K562 (cell line): Measurements from ENCODE around the gene ZDHHC3. TPM values are rescaled to one million over a fixed set of nuclear protein-coding genes. Genes with fewer than 3 reads are reported as not detected.

ENCODE experiments used
- ATAC-seq: fragments of 200-7000 bp; cut with Tn5 transposase; 3 replicates; pipeline ENCODE4 v1.9.1; 2020; ENCODE audit warnings: moderate library complexity
- BruUV-seq: library from RNA; stranded (reverse); fragments of 400-500 nt; replicated peaks from 2 replicates; lab custom pipeline; 2021; lab: Mats Ljungman, UMichigan
- CTCF ChIA-PET: fragments of 300-600 bp; formaldehyde crosslinking; extraction: SDS; loops from one replicate; lab custom pipeline; 2021; ENCODE audit warnings: low intra/inter-chr PET ratio; lab: Yijun Ruan, JAX
- POLR2A ChIA-PET: fragments of 300-600, 350-650 bp; sonication (Branson Sonifier 250); formaldehyde crosslinking; extraction: SDS; loops from one replicate; lab custom pipeline; 2021; ENCODE audit warnings: antibody characterized with exemption, inconsistent platforms; lab: Yijun Ruan, JAX
- DNase-seq, 4 experiments: peaks; one replicate each; pipeline versions ENCODE4 v3.0.0 to v3.0.0-alpha.2; 2011 to 2018; ENCODE audit warnings: low spot score in 3 of 4, mixed read lengths in 3 of 4; ENCODE audit errors: extremely low read depth in 1 of 4
- FAIRE-seq: peaks from 2 replicates; lab custom pipeline; 2011; peaks lifted over from hg19 to GRCh38; lab: Jason Lieb, UNC
- H2AFZ ChIP-seq: 2 replicates; pipeline ENCODE4 v1.6.0; 2011; ENCODE audit warnings: low read depth, low read length, control low read depth, inconsistent platforms
- H3K27ac ChIP-seq: fragments of 200-600 bp; 3 replicates; pipeline ENCODE4 v1.8.0; 2011; ENCODE audit warnings: low read depth, mild to moderate bottlenecking, control low read depth, inconsistent platforms, low read length, moderate library complexity, mixed read lengths; ENCODE audit errors: extremely low read depth
- H3K27me3 ChIP-seq, 2 experiments: fragments of 300-600 bp in 1 of 2; 2 replicates in 1 of 2; 3 replicates in 1 of 2; pipeline versions ENCODE4 v1.6.0 to v1.8.0; 2011; ENCODE audit warnings: inconsistent platforms in 2 of 2, low read length in 2 of 2, mild to moderate bottlenecking in 1 of 2, mixed read lengths in 1 of 2, moderate library complexity in 1 of 2; ENCODE audit not compliant: control insufficient read depth in 2 of 2, insufficient read depth in 2 of 2
- H3K36me3 ChIP-seq: fragments of 300-600 bp; 3 replicates; pipeline ENCODE4 v1.8.0; 2011; ENCODE audit warnings: mild to moderate bottlenecking, low read length, inconsistent platforms; ENCODE audit not compliant: control insufficient read depth, insufficient read depth
- H3K4me1 ChIP-seq, 2 experiments: fragments of 200-600 bp in 1 of 2; replicated peaks in 1 of 2; 2 replicates in 1 of 2; 3 replicates in 1 of 2; pipeline versions ENCODE4 v1.5.1 to v1.8.0; 2011; ENCODE audit warnings: inconsistent platforms in 2 of 2, low read length in 2 of 2, mild to moderate bottlenecking in 1 of 2, mixed read lengths in 1 of 2, moderate library complexity in 1 of 2; ENCODE audit not compliant: control insufficient read depth in 2 of 2, insufficient read depth in 2 of 2
- H3K4me2 ChIP-seq: 2 replicates; pipeline ENCODE4 v1.6.1; 2011; ENCODE audit warnings: low read length, control low read depth, inconsistent platforms, mixed read lengths; ENCODE audit not compliant: insufficient read depth
- H3K4me3 ChIP-seq: fragments of 200-600 bp; sonication (generic), shearing (Covaris generic); 2 replicates; pipeline ENCODE4 v1.5.1; 2016; ENCODE audit warnings: control low read depth, inconsistent platforms
- H3K79me2 ChIP-seq: fragments of 200-600 bp; 3 replicates; pipeline ENCODE4 v1.8.0; 2011; ENCODE audit warnings: low read length, inconsistent platforms; ENCODE audit not compliant: control insufficient read depth, insufficient read depth
- H3K9ac ChIP-seq, 2 experiments: 2 replicates each; pipeline versions ENCODE4 v1.6.0 to v1.6.1; 2011; ENCODE audit warnings: low read depth in 2 of 2, low read length in 2 of 2, control low read depth in 1 of 2, inconsistent platforms in 1 of 2, mild to moderate bottlenecking in 1 of 2, mixed read lengths in 1 of 2; ENCODE audit not compliant: insufficient read depth in 1 of 2
- H3K9me1 ChIP-seq: one replicate; pipeline ENCODE4 v1.6.0; 2011; ENCODE audit warnings: inconsistent platforms, mild to moderate bottlenecking, low read length, moderate library complexity; ENCODE audit not compliant: control insufficient read depth, insufficient read depth
- H3K9me3 ChIP-seq: replicated peaks from 2 replicates; pipeline ENCODE4 v1.5.1; 2011; ENCODE audit warnings: low read depth, low read length, inconsistent platforms; ENCODE audit not compliant: control insufficient read depth, insufficient read depth
- H4K20me1 ChIP-seq: replicated peaks from 2 replicates; pipeline ENCODE4 v1.6.1; 2011; ENCODE audit warnings: low read length, inconsistent platforms, mixed read lengths; ENCODE audit not compliant: control insufficient read depth, insufficient read depth
- DEAF1 ChIP-seq: fragments of 450-650 bp; formaldehyde crosslinking; IDR thresholded peaks from 2 replicates; pipeline ENCODE4 v1.4.0; 2020; ENCODE audit warnings: mild to moderate bottlenecking, moderate library complexity
- EZH2 ChIP-seq: IDR thresholded peaks from 2 replicates; pipeline ENCODE4 v1.6.1; 2012; ENCODE audit warnings: low read depth, mild to moderate bottlenecking, inconsistent platforms, low read length, borderline replicate concordance
- FOSL1 ChIP-seq: fragments of 200-800 bp; sonication (Bioruptor generic); conservative IDR thresholded peaks from 2 replicates; pipeline ENCODE4 v1.6.1; 2016; ENCODE audit warnings: missing genetic modification characterization, missing compliant biosample characterization
- IRF9 ChIP-seq: fragments of 450-650 bp; IDR thresholded peaks from 2 replicates; pipeline ENCODE4 v1.6.1; 2016; ENCODE audit warnings: missing biosample characterization, missing genetic modification characterization
- MBD1 ChIP-seq: fragments of 250-450 bp; sonication (Bioruptor Pico); IDR thresholded peaks from 2 replicates; pipeline ENCODE4 v1.8.0; 2022; ENCODE audit warnings: inconsistent platforms
- MECOM ChIP-seq: fragments of 250-450 bp; sonication (Bioruptor Pico); IDR thresholded peaks from 2 replicates; pipeline ENCODE4 v1.8.0; 2022; ENCODE audit warnings: inconsistent platforms
- NCOA6 ChIP-seq: fragments of 450-650 bp; IDR thresholded peaks from 2 replicates; pipeline ENCODE4 v1.6.1; 2017; ENCODE audit warnings: mild to moderate bottlenecking
- POLR2AphosphoS5 ChIP-seq: IDR thresholded peaks from 2 replicates; pipeline ENCODE4 v1.6.1; 2011; ENCODE audit warnings: mild to moderate bottlenecking, low read depth, low read length, moderate library complexity; ENCODE audit not compliant: control insufficient read depth, insufficient read depth
- SIX5 ChIP-seq, 2 experiments: IDR thresholded peaks; 2 replicates each; pipeline ENCODE4 v1.6.1; 2011; ENCODE audit warnings: low read length in 2 of 2, borderline replicate concordance in 1 of 2, low read depth in 1 of 2, mild to moderate bottlenecking in 1 of 2, moderate library complexity in 1 of 2; ENCODE audit not compliant: insufficient read depth in 1 of 2
- SPI1 ChIP-seq: IDR thresholded peaks from 2 replicates; pipeline ENCODE4 v1.6.1; 2011; ENCODE audit warnings: low read depth, low read length, control low read depth, borderline replicate concordance
- STAG1 ChIP-seq: sonication (generic); formaldehyde crosslinking; IDR thresholded peaks from 2 replicates; pipeline ENCODE4 v1.5.0; 2020; ENCODE audit warnings: missing genetic modification reagents, borderline replicate concordance
- TCFL5 ChIP-seq: fragments of 250-450 bp; sonication (Bioruptor Pico); conservative IDR thresholded peaks from 2 replicates; pipeline ENCODE4 v1.6.1; 2021; ENCODE audit warnings: mild to moderate bottlenecking, moderate library complexity, matching md5 sums
- THAP7 ChIP-seq: fragments of 250-450 bp; sonication (Bioruptor Pico); IDR thresholded peaks from 2 replicates; pipeline ENCODE4 v1.5.0; 2021
- YBX1 ChIP-seq: fragments of 450-650 bp; IDR thresholded peaks from 2 replicates; pipeline ENCODE4 v1.7.1; 2016; ENCODE audit warnings: mild to moderate bottlenecking
- ZBTB1 ChIP-seq: sonication (generic); formaldehyde crosslinking; IDR thresholded peaks from 2 replicates; pipeline ENCODE4 v1.8.1; 2023; ENCODE audit warnings: missing genetic modification reagents, low read depth, mild to moderate bottlenecking, borderline replicate concordance
- WGBS: fragments of 100-300 bp; shearing (Covaris generic); methylation state at CpG from one replicate; pipeline ENCODE4 v1.1.6; 2016; ENCODE audit warnings: low coverage, mixed read lengths; ENCODE audit not compliant: insufficient coverage; ENCODE audit errors: missing lambda C conversion rate; 5-methylcytosine and 5-hydroxymethylcytosine counted together
- in situ Hi-C: fragments of 300-500 bp; cut with MboI; formaldehyde crosslinking; loops from 4 replicates; pipeline ENCODE4 v1.15.0; 2018; ENCODE audit warnings: inconsistent platforms, mixed read lengths
- intact Hi-C: fragments of 100-400 bp; cut with micrococcal nuclease; formaldehyde crosslinking; loops from 2 replicates; pipeline ENCODE4 v1.14.2; 2022
- polyA plus RNA-seq, 8 experiments: library from polyadenylated mRNA; depleted of rRNA in 4 of 8; stranded (reverse) in 5 of 8; unstranded in 3 of 8; fragments of >200 nt; fragmentation: Nextera tagmentation in 2 of 8; fragmentation: Illumina TruSeq in 1 of 8; extraction: Ambion mirVana in 2 of 8; extraction: Trizol in 1 of 8; gene quantifications; 2 replicates each; pipeline versions ENCODE4 v1.2.1 to v1.2.3, GENCODE V29; 2011 to 2014; ENCODE audit warnings: inconsistent platforms in 1 of 8, missing spikeins in 1 of 8
- total RNA-seq, 7 experiments: library from RNA; depleted of rRNA in 6 of 7; stranded (reverse); fragments of >200 nt in 6 of 7; fragmentation: Illumina TruSeq in 2 of 7; extraction: Trizol in 2 of 7; gene quantifications; 2 replicates each; pipeline versions ENCODE4 v1.2.1 to v1.2.3, GENCODE V29; 2011 to 2021; ENCODE audit warnings: low replicate concordance in 1 of 7

ZDHHC3 gene
- total and polyA plus RNA-seq, 9 of the 15 experiments (the other 6 are each of a cell fraction or from before 2014, with no cell fraction given) = 10.3 to 120 (median 67.2) TPM

- no peak for TF ChIP-seq MBD1 (CRISPR knock-in tag)
- TF ChIP-seq POLR2AphosphoS5 = no peak
- no peak for TF ChIP-seq MECOM (CRISPR knock-in tag)
- no peak for TF ChIP-seq SPI1
- no peak for TF ChIP-seq DEAF1 (CRISPR knock-in tag)
These were observed 23.8 kb upstream of the ZDHHC3 start (continued) for GRCh38 chr3:44999782-45000181.

- Histone ChIP-seq H3K4me3 (no peak overlapping the region), H3K36me3 (peaks cover 96% of the 10 kb centered on the region), H3K27me3 (no peaks in the 10 kb centered on the region), H3K4me2 (no peak overlapping the region), H3K4me1 (no peaks in the 10 kb centered on the region; a peak in 1 of 5 replicates), H3K79me2 (peaks cover 33% of the 10 kb centered on the region), H3K9me3 (no peaks in the 10 kb centered on the region), H3K27ac (no peak overlapping the region), H3K9me1 (peaks cover 6% of the 10 kb centered on the region), H2AFZ (no peak overlapping the region), H4K20me1 (peaks cover 8% of the 10 kb centered on the region; the same call in 1 of the 2 replicates), H3K9ac (no peak overlapping the region)
- in situ Hi-C loops (no loop called here), intact Hi-C loops (loop anchor here (10.0 kb wide), 1 partner anchor 672 kb away; no protein-coding TSS in a partner anchor)
- WGBS = 96% methylated on average over 3 of the region's 3 CpGs
- ChIA-PET POLR2A (interaction anchor here (2.4 kb wide), 1 partner anchor 10 kb away, joined by 13 read pairs; no protein-coding TSS in a partner anchor), CTCF (no interaction called here)
- ATAC-seq (no peak), DNase-seq (no peak), FAIRE-seq (no peak)
- BruUV-seq = no TSS peak
- TF ChIP-seq YBX1 = no peak
- TF ChIP-seq ZBTB1 (CRISPR knock-in tag) = no peak
- TF ChIP-seq SIX5 (IDR thresholded peaks at IDR 0.05; ENCODE audit: borderline replicate concordance in 1 of 2, insufficient read depth in 1 of 2, low read depth in 1 of 2, low read length in 2 of 2) = no peak
- TF ChIP-seq EZH2 = no peak
- no peak for TF ChIP-seq FOSL1 (tag)
- TF ChIP-seq TCFL5 = no peak
- no peak for TF ChIP-seq STAG1
- TF ChIP-seq THAP7 (CRISPR knock-in tag) = no peak
- TF ChIP-seq IRF9 (tag) = no peak
- no peak for TF ChIP-seq NCOA6
These were observed 20.6 kb upstream of the ZDHHC3 start for GRCh38 chr3:44996556-44996969.
